NCI-H1105 (cell line): ENCODE results near the gene PGBD4.
"Not testable (repeated sequence)": the region's sequence is repeated elsewhere in the genome, so short reads cannot be mapped to it uniquely, and the experiment has no call there.

Experiments used
- DNase-seq: peaks from one replicate; lab custom pipeline; 2025; lab: John Stamatoyannopoulos, UW

Gene PGBD4

GRCh38 chr15:34114215-34114614 is 12.3 kb downstream of the PGBD4 start:
- DNase-seq, result no peak

GRCh38 chr15:34114739-34115138 is 12.9 kb downstream of the PGBD4 start:
- DNase-seq, result no peak

GRCh38 chr15:34116620-34117019 is 14.7 kb downstream of the PGBD4 start:
- DNase-seq, result no peak

GRCh38 chr15:34119291-34119690 is 17.4 kb downstream of the PGBD4 start:
- no peak for DNase-seq

GRCh38 chr15:34120420-34120819 is 18.5 kb downstream of the PGBD4 start:
- DNase-seq, result not testable (repeated sequence)

GRCh38 chr15:34121786-34122185 is 19.9 kb downstream of the PGBD4 start:
- not testable (repeated sequence) for DNase-seq

GRCh38 chr15:34122771-34123183 is 20.9 kb downstream of the PGBD4 start:
- DNase-seq, result no peak

GRCh38 chr15:34124651-34125050 is 22.8 kb downstream of the PGBD4 start:
- no peak for DNase-seq

- no peak for DNase-seq
Observed at GRCh38 chr15:34125945-34126344, 24.1 kb downstream of the PGBD4 start.

GRCh38 chr15:34126522-34126921 is 24.6 kb downstream of the PGBD4 start:
- no peak for DNase-seq

- no peak for DNase-seq
Observed at GRCh38 chr15:34128898-34129297, 27.0 kb downstream of the PGBD4 start.

- DNase-seq, result no peak
Observed at GRCh38 chr15:34132881-34133280, 31.0 kb downstream of the PGBD4 start.

GRCh38 chr15:34133511-34133910 is 31.6 kb downstream of the PGBD4 start:
- no peak for DNase-seq

GRCh38 chr15:34147371-34148140 is 45.7 kb downstream of the PGBD4 start:
- no peak for DNase-seq

GRCh38 chr15:34154725-34155204 is 52.9 kb downstream of the PGBD4 start:
- no peak for DNase-seq

- no peak for DNase-seq
Observed at GRCh38 chr15:34155859-34156258, 54.0 kb downstream of the PGBD4 start.
